ENCODE results near the gene SORCS3. TPM values are rescaled to one million over a fixed set of nuclear protein-coding genes. Genes with fewer than 3 reads are reported as not detected.

SORCS3 gene
- total RNA-seq, 2 donors from 2014 or later: 0.68 TPM; not detected in 1

DNA sequence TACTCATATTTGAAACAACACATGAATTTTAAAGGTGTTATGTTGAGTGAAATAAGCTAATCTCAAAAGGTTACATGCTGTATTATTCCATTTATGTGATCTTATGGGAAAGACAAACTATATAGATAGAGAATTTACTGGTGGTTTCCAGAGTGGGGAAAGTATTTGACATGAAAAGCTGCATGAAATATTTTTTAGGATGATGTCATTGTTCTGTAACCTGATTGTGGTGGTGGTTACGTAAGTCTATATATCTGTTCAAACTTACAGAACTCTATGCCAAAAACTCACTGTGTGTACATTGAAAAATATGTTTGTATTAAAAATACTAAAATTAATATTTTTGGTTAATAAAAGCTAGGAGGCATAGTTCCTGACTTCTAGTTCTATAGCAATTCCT is 453.0 kb downstream of the SORCS3 start:
- Mint-ChIP-seq H3K27ac (no peak overlapping the region), H3K36me3 (ENCODE audit: low read depth) (no peaks in the 10 kb centered on the region), H3K4me1 (no peaks in the 10 kb centered on the region), H3K9me3 (no peaks in the 10 kb centered on the region), H3K27me3 (ENCODE audit: insufficient read depth) (peaks cover 1% of the 10 kb centered on the region), H3K4me3 (no peak overlapping the region)
- WGBS, 2 experiments (ENCODE audit: insufficient coverage in 1 of 2, insufficient read length in 1 of 2): no CpG with 5 or more reads among the region's 1 CpG
- DNase-seq: no peak
- no peaks in the 10 kb centered on the region for H3K4me1 ChIP-seq (ENCODE audit: control insufficient read depth, insufficient read depth, low read length)
- H3K9ac ChIP-seq (ENCODE audit: extremely low read depth, low read length, poor library complexity, severe bottlenecking): no peak overlapping the region
- no peak overlapping the region for H3K4me3 ChIP-seq (ENCODE audit: low read length)
- no peaks in the 10 kb centered on the region for H3K9me3 ChIP-seq (ENCODE audit: control insufficient read depth, low read length)
- H3K27me3 ChIP-seq (ENCODE audit: control insufficient read depth, insufficient read depth, low read length, poor library complexity, severe bottlenecking): no peaks in the 10 kb centered on the region
- TF ChIP-seq, protein P1, sequence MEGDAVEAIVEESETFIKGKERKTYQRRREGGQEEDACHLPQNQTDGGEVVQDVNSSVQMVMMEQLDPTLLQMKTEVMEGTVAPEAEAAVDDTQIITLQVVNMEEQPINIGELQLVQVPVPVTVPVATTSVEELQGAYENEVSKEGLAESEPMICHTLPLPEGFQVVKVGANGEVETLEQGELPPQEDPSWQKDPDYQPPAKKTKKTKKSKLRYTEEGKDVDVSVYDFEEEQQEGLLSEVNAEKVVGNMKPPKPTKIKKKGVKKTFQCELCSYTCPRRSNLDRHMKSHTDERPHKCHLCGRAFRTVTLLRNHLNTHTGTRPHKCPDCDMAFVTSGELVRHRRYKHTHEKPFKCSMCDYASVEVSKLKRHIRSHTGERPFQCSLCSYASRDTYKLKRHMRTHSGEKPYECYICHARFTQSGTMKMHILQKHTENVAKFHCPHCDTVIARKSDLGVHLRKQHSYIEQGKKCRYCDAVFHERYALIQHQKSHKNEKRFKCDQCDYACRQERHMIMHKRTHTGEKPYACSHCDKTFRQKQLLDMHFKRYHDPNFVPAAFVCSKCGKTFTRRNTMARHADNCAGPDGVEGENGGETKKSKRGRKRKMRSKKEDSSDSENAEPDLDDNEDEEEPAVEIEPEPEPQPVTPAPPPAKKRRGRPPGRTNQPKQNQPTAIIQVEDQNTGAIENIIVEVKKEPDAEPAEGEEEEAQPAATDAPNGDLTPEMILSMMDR (conservative IDR thresholded peaks at IDR 0.05): no peak
- H3K27ac ChIP-seq (ENCODE audit: low read depth, low read length): no peak overlapping the region
- no peaks in the 10 kb centered on the region for H3K36me3 ChIP-seq (ENCODE audit: control insufficient read depth, insufficient read depth, low read length)

DNA sequence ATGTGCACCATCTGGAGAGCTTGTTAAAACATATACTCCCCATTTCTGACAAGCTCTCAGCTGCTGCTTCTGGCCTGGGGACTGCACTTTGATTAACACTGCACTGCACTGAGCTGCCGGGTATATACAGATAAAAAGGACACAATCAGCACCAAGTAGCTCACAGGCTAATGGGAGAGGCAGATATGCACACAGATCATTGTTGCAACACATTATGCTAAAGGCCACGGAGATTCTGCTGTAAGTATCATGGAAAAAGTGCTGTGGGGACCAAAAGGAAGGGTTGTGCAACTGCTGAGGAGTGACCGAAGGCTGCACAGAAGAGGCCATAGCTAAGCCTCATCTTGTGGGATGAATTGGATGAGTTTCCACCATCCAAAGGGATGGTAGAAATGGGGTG is 455.2 kb downstream of the SORCS3 start:
- TF ChIP-seq, protein P1 (conservative IDR thresholded peaks at IDR 0.05): no peak
- no peaks in the 10 kb centered on the region for H3K4me1 ChIP-seq (ENCODE audit: control insufficient read depth, insufficient read depth, low read length)
- H3K9me3 Mint-ChIP-seq: no peaks in the 10 kb centered on the region
- H3K4me3 ChIP-seq (ENCODE audit: low read length): no peak overlapping the region
- no peaks in the 10 kb centered on the region for H3K27me3 Mint-ChIP-seq (ENCODE audit: insufficient read depth)
- no peak overlapping the region for H3K27ac ChIP-seq (ENCODE audit: low read depth, low read length)
- no peak overlapping the region for H3K4me3 Mint-ChIP-seq
- no peaks in the 10 kb centered on the region for H3K4me1 Mint-ChIP-seq
- no peaks in the 10 kb centered on the region for H3K36me3 ChIP-seq (ENCODE audit: control insufficient read depth, insufficient read depth, low read length)
- 89 to 94% methylated on average over 3 of the region's 3 CpGs for WGBS, 2 experiments (ENCODE audit: insufficient coverage in 1 of 2, insufficient read length in 1 of 2)
- DNase-seq: no peak
- no peak overlapping the region for H3K9ac ChIP-seq (ENCODE audit: extremely low read depth, low read length, poor library complexity, severe bottlenecking)
- H3K9me3 ChIP-seq (ENCODE audit: control insufficient read depth, low read length): no peaks in the 10 kb centered on the region
- H3K27ac Mint-ChIP-seq: no peak overlapping the region
- no peaks in the 10 kb centered on the region for H3K36me3 Mint-ChIP-seq (ENCODE audit: low read depth)
- H3K27me3 ChIP-seq (ENCODE audit: control insufficient read depth, insufficient read depth, low read length, poor library complexity, severe bottlenecking): no peaks in the 10 kb centered on the region

DNA sequence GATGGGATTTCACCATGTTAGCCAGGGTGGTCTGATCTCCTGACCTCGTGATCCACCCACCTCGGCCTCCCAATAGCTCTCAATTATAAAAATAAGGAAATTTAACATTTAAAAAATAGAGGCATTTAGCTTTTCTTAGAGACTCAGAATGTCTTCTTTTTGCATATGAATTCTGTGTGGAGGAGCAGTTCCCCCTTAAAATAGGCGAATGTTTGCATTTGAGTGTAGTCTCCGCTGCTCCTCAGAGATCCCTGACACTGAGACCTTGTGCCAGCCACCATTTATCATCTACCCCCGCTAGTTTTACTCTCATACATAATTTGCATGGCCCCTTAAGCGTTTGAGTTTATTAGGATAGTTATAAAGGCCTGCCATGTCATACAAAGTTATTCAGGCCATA is 461.9 kb downstream of the SORCS3 start:
- no peaks in the 10 kb centered on the region for H3K36me3 ChIP-seq (ENCODE audit: control insufficient read depth, insufficient read depth, low read length)
- no peaks in the 10 kb centered on the region for H3K27me3 ChIP-seq (ENCODE audit: control insufficient read depth, insufficient read depth, low read length, poor library complexity, severe bottlenecking)
- H3K27me3 Mint-ChIP-seq (ENCODE audit: insufficient read depth): no peaks in the 10 kb centered on the region
- no peaks in the 10 kb centered on the region for H3K9me3 ChIP-seq (ENCODE audit: control insufficient read depth, low read length)
- TF ChIP-seq, protein P1 (conservative IDR thresholded peaks at IDR 0.05): no peak
- no peak overlapping the region for H3K27ac Mint-ChIP-seq
- H3K9ac ChIP-seq (ENCODE audit: extremely low read depth, low read length, poor library complexity, severe bottlenecking): no peak overlapping the region
- no peaks in the 10 kb centered on the region for H3K4me1 ChIP-seq (ENCODE audit: control insufficient read depth, insufficient read depth, low read length)
- no peak for DNase-seq
- no peak overlapping the region for H3K4me3 ChIP-seq (ENCODE audit: low read length)
- no peak overlapping the region for H3K27ac ChIP-seq (ENCODE audit: low read depth, low read length)
- H3K4me3 Mint-ChIP-seq: no peak overlapping the region
- no peaks in the 10 kb centered on the region for H3K9me3 Mint-ChIP-seq
- H3K36me3 Mint-ChIP-seq (ENCODE audit: low read depth): no peaks in the 10 kb centered on the region
- H3K4me1 Mint-ChIP-seq: no peaks in the 10 kb centered on the region
- WGBS, 2 experiments (ENCODE audit: insufficient coverage in 1 of 2, insufficient read length in 1 of 2): 40 to 56% methylated on average over 1 to 5 of the region's 6 CpGs

All from endodermal cell (in vitro differentiated cells).